ENCODE data around the gene PTPA.
A peak's percentile ranks its signal among the peaks of the same experiment; 100 is the strongest.
"Not testable (repeated sequence)": the region's sequence is repeated elsewhere in the genome, so short reads cannot be mapped to it uniquely, and the experiment has no call there.

PTPA gene

GRCh38 chr9:129109952-129110739 lies 1.1 kb upstream of the PTPA start:
- no peak for DNase-seq (ENCODE audit: low spot score)

- peak; percentile 77 for DNase-seq (ENCODE audit: low spot score)
Measured at GRCh38 chr9:129111528-129112151, 425 bp downstream of the PTPA start.

GRCh38 chr9:129112526-129112925 lies 1.3 kb downstream of the PTPA start:
- not testable (repeated sequence) for DNase-seq (ENCODE audit: low spot score)

GRCh38 chr9:129113645-129114304 lies 2.6 kb downstream of the PTPA start:
- no peak for DNase-seq (ENCODE audit: low spot score)

- no peak for DNase-seq (ENCODE audit: low spot score)
Measured at GRCh38 chr9:129118799-129119198, 7.6 kb downstream of the PTPA start.

- no peak for DNase-seq (ENCODE audit: low spot score)
Measured at GRCh38 chr9:129121483-129121882, 10.3 kb downstream of the PTPA start.

- no peak for DNase-seq (ENCODE audit: low spot score)
Measured at GRCh38 chr9:129122133-129122532, 10.9 kb downstream of the PTPA start.

- not testable (repeated sequence) for DNase-seq (ENCODE audit: low spot score)
Measured at GRCh38 chr9:129122976-129123375, 11.8 kb downstream of the PTPA start.

GRCh38 chr9:129124506-129125069 lies 13.4 kb downstream of the PTPA start:
- no peak for DNase-seq (ENCODE audit: low spot score)

- DNase-seq (ENCODE audit: low spot score) = no peak
Measured at GRCh38 chr9:129125478-129125877, 14.3 kb downstream of the PTPA start.

GRCh38 chr9:129126749-129127618 lies 15.8 kb downstream of the PTPA start:
- DNase-seq (ENCODE audit: low spot score) = no peak

- DNase-seq (ENCODE audit: low spot score) = no peak
Measured at GRCh38 chr9:129128689-129129088, 17.5 kb downstream of the PTPA start.

- DNase-seq (ENCODE audit: low spot score) = not testable (repeated sequence)
Measured at GRCh38 chr9:129130271-129130670, 19.1 kb downstream of the PTPA start.

- no peak for DNase-seq (ENCODE audit: low spot score)
Measured at GRCh38 chr9:129130791-129131190, 19.6 kb downstream of the PTPA start.

- DNase-seq (ENCODE audit: low spot score) = peak; percentile 85
Measured at GRCh38 chr9:129131300-129132145, 20.3 kb downstream of the PTPA start.

GRCh38 chr9:129133082-129133481 lies 21.9 kb downstream of the PTPA start:
- no peak for DNase-seq (ENCODE audit: low spot score)

GRCh38 chr9:129135476-129135875 lies 24.3 kb downstream of the PTPA start:
- DNase-seq (ENCODE audit: low spot score) = no peak

- no peak for DNase-seq (ENCODE audit: low spot score)
Measured at GRCh38 chr9:129136446-129137035, 25.3 kb downstream of the PTPA start.

GRCh38 chr9:129137292-129138143 lies 26.3 kb downstream of the PTPA start:
- DNase-seq (ENCODE audit: low spot score) = no peak

- no peak for DNase-seq (ENCODE audit: low spot score)
Measured at GRCh38 chr9:129138144-129138462, 26.9 kb downstream of the PTPA start.

Measured in left forelimb (tissue), 1 donor.